ENCODE results near the gene LRSAM1.

Gene LRSAM1

GRCh38 chr9:127426756-127427155 is 24.6 kb upstream of the LRSAM1 start:
- DNase-seq (ENCODE audit: low read depth): no peak

- DNase-seq (ENCODE audit: low read depth): no peak
Measured at GRCh38 chr9:127428348-127428747, 23.0 kb upstream of the LRSAM1 start.

- no peak for DNase-seq (ENCODE audit: low read depth)
Measured at GRCh38 chr9:127430415-127430814, 20.9 kb upstream of the LRSAM1 start.

GRCh38 chr9:127437497-127438264 is 13.6 kb upstream of the LRSAM1 start:
- DNase-seq (ENCODE audit: low read depth): no peak

- no peak for DNase-seq (ENCODE audit: low read depth)
Measured at GRCh38 chr9:127438394-127438793, 12.9 kb upstream of the LRSAM1 start.

GRCh38 chr9:127444283-127444920 is 6.9 kb upstream of the LRSAM1 start:
- no peak for DNase-seq (ENCODE audit: low read depth)

GRCh38 chr9:127444921-127445850 is 6.1 kb upstream of the LRSAM1 start:
- no peak for DNase-seq (ENCODE audit: low read depth)

- no peak for DNase-seq (ENCODE audit: low read depth)
Measured at GRCh38 chr9:127445851-127446712, 5.2 kb upstream of the LRSAM1 start.

GRCh38 chr9:127446713-127447415 is 4.4 kb upstream of the LRSAM1 start:
- no peak for DNase-seq (ENCODE audit: low read depth)

- DNase-seq (ENCODE audit: low read depth): no peak
Measured at GRCh38 chr9:127447416-127448111, 3.7 kb upstream of the LRSAM1 start.

- DNase-seq (ENCODE audit: low read depth): no peak
Measured at GRCh38 chr9:127448112-127448805, 3.1 kb upstream of the LRSAM1 start.

- no peak for DNase-seq (ENCODE audit: low read depth)
Measured at GRCh38 chr9:127449332-127449966, 1.9 kb upstream of the LRSAM1 start.

- DNase-seq (ENCODE audit: low read depth): no peak
Measured at GRCh38 chr9:127450243-127450760, 1.0 kb upstream of the LRSAM1 start.

GRCh38 chr9:127451608-127451857 is 223 bp downstream of the LRSAM1 start:
- no peak for DNase-seq (ENCODE audit: low read depth)

- peak; percentile 60 for DNase-seq (ENCODE audit: low read depth)
Measured at GRCh38 chr9:127451858-127452656, 747 bp downstream of the LRSAM1 start.

- DNase-seq (ENCODE audit: low read depth): no peak
Measured at GRCh38 chr9:127452691-127453090, 1.4 kb downstream of the LRSAM1 start.

- no peak for DNase-seq (ENCODE audit: low read depth)
Measured at GRCh38 chr9:127455324-127455992, 4.1 kb downstream of the LRSAM1 start.
